HepG2 (cell line): ENCODE data around the gene MORF4L1. TPM values are rescaled to one million over a fixed set of nuclear protein-coding genes. Genes with fewer than 3 reads are reported as not detected.

Experiments
- CHD4 ChIP-seq: fragments of 200-600 bp; sonication (generic); IDR thresholded peaks from 2 replicates; pipeline ENCODE4 v1.7.0; 2017; ENCODE audit warnings: mild to moderate bottlenecking, low read length, borderline replicate concordance
- DMAP1 ChIP-seq: IDR thresholded peaks from 2 replicates; pipeline ENCODE4 v1.6.1; 2016
- NFKBIZ ChIP-seq: IDR thresholded peaks from 2 replicates; pipeline ENCODE4 v1.6.1; 2018; ENCODE audit warnings: missing genetic modification reagents, missing compliant biosample characterization
- POLR2G ChIP-seq: fragments of 200-400 bp; formaldehyde crosslinking; IDR thresholded peaks from 2 replicates; pipeline ENCODE4 v1.6.1; 2018; ENCODE audit warnings: mild to moderate bottlenecking, low read depth, low read length, moderate library complexity
- PPARG ChIP-seq: conservative IDR thresholded peaks from 2 replicates; pipeline ENCODE4 v1.6.1; 2016; ENCODE audit warnings: missing biosample characterization, missing genetic modification reagents
- ZNF430 ChIP-seq: sonication (generic); formaldehyde crosslinking; IDR thresholded peaks from 2 replicates; pipeline ENCODE4 v1.9.0; 2021; ENCODE audit warnings: mild to moderate bottlenecking, missing genetic modification reagents
- polyA plus RNA-seq, 8 experiments: library from polyadenylated mRNA; depleted of rRNA in 3 of 8; stranded (reverse) in 7 of 8; unstranded in 1 of 8; fragments of >200 nt; fragmentation: Illumina TruSeq in 4 of 8; extraction: Trizol in 4 of 8; gene quantifications; 2 replicates each; pipeline versions ENCODE4 v1.2.1 to v1.2.3, GENCODE V29; 2011 to 2016; ENCODE audit warnings: low read depth in 4 of 8, missing spikeins in 1 of 8, mixed read lengths in 1 of 8; ENCODE audit not compliant: insufficient read depth in 1 of 8
- total RNA-seq, 5 experiments: library from RNA; depleted of rRNA; stranded (reverse); fragments of >200 nt; fragmentation: Illumina TruSeq; extraction: Trizol; gene quantifications; 2 replicates each; pipeline ENCODE4 v1.2.3, GENCODE V29; 2016; ENCODE audit warnings: low read depth in 1 of 5
- TF ChIP-seq, protein P1 (sequence below): sonication (generic); formaldehyde crosslinking; IDR thresholded peaks from 2 replicates; pipeline ENCODE4 v1.4.0; 2020; ENCODE audit warnings: missing genetic modification reagents
- TF ChIP-seq, protein P2 (sequence below): sonication (generic); formaldehyde crosslinking; conservative IDR thresholded peaks from 2 replicates; pipeline ENCODE4 v1.4.0; 2020; ENCODE audit warnings: missing genetic modification reagents
- TF ChIP-seq, protein P3 (sequence below): sonication (generic); formaldehyde crosslinking; IDR thresholded peaks from 2 replicates; pipeline ENCODE4 v1.9.0; 2021; ENCODE audit warnings: missing genetic modification reagents, borderline replicate concordance
- TF ChIP-seq, protein P4 (sequence below): sonication (generic); formaldehyde crosslinking; IDR thresholded peaks from 2 replicates; pipeline ENCODE4 v1.4.0; 2020; ENCODE audit warnings: missing genetic modification reagents, borderline replicate concordance
- TF ChIP-seq, protein P5 (sequence below): sonication (generic); formaldehyde crosslinking; IDR thresholded peaks from 2 replicates; pipeline ENCODE4 v1.5.0; 2020; ENCODE audit warnings: missing genetic modification reagents
- TF ChIP-seq, protein P6 (sequence below): sonication (generic); formaldehyde crosslinking; IDR thresholded peaks from 2 replicates; pipeline ENCODE4 v1.5.1; 2020; ENCODE audit warnings: mild to moderate bottlenecking, moderate library complexity, missing genetic modification reagents
- TF ChIP-seq, protein P7 (sequence below): sonication (generic); formaldehyde crosslinking; IDR thresholded peaks from 2 replicates; pipeline ENCODE4 v1.4.0; 2020; ENCODE audit warnings: missing genetic modification reagents, borderline replicate concordance

Gene MORF4L1
- total and polyA plus RNA-seq, 2 of the 13 experiments (the other 11 are each of a cell fraction or from before 2014, with no cell fraction given): 218 to 219 TPM

DNA sequence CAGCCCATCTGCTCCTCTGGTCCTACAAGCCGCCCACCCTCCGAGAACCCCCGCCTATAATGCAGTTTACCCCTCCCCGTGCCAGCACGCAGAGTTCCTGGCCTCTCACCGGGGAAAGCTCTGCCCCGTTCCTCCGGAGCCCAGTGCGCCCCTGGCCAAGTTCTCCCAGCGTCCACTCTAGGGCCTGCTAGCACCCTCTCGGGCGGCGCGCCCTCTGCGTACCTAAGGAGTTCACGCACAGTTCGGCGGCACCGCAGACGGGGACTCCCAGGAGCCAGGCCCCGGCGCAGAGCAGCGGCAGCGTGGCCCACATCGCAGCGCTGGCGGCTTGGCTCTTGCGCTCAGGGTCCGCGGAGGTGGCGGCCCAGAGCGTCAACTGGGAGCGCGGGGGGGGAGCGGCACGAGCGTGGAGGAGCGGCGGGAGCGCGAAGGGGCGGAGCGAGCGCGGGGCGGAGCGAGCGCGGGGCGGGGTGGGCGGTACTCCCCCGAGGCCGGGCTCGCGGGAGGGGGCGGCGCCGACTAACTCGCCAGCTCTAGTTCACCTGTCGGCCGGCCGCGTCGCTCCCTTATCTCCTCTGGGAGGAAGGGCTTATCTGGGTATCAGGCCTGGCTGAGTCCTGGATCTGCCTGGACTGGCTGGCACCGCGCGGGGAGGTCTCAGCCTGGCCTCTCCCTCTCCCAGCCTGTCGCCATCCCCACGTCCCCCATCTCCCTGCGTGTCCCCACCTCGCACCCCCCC is 72.1 kb downstream of the MORF4L1 start, which contains the start of gene CTSH (continued):
- TF ChIP-seq, protein P1, sequence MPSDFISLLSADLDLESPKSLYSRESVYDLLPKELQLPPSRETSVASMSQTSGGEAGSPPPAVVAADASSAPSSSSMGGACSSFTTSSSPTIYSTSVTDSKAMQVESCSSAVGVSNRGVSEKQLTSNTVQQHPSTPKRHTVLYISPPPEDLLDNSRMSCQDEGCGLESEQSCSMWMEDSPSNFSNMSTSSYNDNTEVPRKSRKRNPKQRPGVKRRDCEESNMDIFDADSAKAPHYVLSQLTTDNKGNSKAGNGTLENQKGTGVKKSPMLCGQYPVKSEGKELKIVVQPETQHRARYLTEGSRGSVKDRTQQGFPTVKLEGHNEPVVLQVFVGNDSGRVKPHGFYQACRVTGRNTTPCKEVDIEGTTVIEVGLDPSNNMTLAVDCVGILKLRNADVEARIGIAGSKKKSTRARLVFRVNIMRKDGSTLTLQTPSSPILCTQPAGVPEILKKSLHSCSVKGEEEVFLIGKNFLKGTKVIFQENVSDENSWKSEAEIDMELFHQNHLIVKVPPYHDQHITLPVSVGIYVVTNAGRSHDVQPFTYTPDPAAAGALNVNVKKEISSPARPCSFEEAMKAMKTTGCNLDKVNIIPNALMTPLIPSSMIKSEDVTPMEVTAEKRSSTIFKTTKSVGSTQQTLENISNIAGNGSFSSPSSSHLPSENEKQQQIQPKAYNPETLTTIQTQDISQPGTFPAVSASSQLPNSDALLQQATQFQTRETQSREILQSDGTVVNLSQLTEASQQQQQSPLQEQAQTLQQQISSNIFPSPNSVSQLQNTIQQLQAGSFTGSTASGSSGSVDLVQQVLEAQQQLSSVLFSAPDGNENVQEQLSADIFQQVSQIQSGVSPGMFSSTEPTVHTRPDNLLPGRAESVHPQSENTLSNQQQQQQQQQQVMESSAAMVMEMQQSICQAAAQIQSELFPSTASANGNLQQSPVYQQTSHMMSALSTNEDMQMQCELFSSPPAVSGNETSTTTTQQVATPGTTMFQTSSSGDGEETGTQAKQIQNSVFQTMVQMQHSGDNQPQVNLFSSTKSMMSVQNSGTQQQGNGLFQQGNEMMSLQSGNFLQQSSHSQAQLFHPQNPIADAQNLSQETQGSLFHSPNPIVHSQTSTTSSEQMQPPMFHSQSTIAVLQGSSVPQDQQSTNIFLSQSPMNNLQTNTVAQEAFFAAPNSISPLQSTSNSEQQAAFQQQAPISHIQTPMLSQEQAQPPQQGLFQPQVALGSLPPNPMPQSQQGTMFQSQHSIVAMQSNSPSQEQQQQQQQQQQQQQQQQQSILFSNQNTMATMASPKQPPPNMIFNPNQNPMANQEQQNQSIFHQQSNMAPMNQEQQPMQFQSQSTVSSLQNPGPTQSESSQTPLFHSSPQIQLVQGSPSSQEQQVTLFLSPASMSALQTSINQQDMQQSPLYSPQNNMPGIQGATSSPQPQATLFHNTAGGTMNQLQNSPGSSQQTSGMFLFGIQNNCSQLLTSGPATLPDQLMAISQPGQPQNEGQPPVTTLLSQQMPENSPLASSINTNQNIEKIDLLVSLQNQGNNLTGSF (CRISPR knock-in tag): no peak
- TF ChIP-seq, protein P2, sequence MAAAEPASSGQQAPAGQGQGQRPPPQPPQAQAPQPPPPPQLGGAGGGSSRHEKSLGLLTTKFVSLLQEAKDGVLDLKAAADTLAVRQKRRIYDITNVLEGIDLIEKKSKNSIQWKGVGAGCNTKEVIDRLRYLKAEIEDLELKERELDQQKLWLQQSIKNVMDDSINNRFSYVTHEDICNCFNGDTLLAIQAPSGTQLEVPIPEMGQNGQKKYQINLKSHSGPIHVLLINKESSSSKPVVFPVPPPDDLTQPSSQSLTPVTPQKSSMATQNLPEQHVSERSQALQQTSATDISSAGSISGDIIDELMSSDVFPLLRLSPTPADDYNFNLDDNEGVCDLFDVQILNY (CRISPR knock-in tag): peak; percentile 33; the same call in 1 of the 2 replicates
- TF ChIP-seq POLR2G: peak; percentile 80
- TF ChIP-seq, protein P3, sequence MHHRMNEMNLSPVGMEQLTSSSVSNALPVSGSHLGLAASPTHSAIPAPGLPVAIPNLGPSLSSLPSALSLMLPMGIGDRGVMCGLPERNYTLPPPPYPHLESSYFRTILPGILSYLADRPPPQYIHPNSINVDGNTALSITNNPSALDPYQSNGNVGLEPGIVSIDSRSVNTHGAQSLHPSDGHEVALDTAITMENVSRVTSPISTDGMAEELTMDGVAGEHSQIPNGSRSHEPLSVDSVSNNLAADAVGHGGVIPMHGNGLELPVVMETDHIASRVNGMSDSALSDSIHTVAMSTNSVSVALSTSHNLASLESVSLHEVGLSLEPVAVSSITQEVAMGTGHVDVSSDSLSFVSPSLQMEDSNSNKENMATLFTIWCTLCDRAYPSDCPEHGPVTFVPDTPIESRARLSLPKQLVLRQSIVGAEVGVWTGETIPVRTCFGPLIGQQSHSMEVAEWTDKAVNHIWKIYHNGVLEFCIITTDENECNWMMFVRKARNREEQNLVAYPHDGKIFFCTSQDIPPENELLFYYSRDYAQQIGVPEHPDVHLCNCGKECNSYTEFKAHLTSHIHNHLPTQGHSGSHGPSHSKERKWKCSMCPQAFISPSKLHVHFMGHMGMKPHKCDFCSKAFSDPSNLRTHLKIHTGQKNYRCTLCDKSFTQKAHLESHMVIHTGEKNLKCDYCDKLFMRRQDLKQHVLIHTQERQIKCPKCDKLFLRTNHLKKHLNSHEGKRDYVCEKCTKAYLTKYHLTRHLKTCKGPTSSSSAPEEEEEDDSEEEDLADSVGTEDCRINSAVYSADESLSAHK (CRISPR knock-in tag): no peak
- TF ChIP-seq, protein P4, sequence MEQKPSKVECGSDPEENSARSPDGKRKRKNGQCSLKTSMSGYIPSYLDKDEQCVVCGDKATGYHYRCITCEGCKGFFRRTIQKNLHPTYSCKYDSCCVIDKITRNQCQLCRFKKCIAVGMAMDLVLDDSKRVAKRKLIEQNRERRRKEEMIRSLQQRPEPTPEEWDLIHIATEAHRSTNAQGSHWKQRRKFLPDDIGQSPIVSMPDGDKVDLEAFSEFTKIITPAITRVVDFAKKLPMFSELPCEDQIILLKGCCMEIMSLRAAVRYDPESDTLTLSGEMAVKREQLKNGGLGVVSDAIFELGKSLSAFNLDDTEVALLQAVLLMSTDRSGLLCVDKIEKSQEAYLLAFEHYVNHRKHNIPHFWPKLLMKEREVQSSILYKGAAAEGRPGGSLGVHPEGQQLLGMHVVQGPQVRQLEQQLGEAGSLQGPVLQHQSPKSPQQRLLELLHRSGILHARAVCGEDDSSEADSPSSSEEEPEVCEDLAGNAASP: no peak; the same call in 1 of the 2 replicates
- no peak for TF ChIP-seq CHD4
- TF ChIP-seq, protein P5, sequence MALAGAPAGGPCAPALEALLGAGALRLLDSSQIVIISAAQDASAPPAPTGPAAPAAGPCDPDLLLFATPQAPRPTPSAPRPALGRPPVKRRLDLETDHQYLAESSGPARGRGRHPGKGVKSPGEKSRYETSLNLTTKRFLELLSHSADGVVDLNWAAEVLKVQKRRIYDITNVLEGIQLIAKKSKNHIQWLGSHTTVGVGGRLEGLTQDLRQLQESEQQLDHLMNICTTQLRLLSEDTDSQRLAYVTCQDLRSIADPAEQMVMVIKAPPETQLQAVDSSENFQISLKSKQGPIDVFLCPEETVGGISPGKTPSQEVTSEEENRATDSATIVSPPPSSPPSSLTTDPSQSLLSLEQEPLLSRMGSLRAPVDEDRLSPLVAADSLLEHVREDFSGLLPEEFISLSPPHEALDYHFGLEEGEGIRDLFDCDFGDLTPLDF: no peak
- no peak; the same call in 1 of the 2 replicates for TF ChIP-seq PPARG
- peak; percentile 78; the same call in 1 of the 2 replicates for TF ChIP-seq DMAP1
- TF ChIP-seq, protein P6, sequence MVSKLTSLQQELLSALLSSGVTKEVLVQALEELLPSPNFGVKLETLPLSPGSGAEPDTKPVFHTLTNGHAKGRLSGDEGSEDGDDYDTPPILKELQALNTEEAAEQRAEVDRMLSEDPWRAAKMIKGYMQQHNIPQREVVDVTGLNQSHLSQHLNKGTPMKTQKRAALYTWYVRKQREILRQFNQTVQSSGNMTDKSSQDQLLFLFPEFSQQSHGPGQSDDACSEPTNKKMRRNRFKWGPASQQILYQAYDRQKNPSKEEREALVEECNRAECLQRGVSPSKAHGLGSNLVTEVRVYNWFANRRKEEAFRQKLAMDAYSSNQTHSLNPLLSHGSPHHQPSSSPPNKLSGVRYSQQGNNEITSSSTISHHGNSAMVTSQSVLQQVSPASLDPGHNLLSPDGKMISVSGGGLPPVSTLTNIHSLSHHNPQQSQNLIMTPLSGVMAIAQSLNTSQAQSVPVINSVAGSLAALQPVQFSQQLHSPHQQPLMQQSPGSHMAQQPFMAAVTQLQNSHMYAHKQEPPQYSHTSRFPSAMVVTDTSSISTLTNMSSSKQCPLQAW (CRISPR knock-in tag): peak; percentile 75
- no peak for TF ChIP-seq NFKBIZ (CRISPR knock-in tag)
- TF ChIP-seq, protein P7, sequence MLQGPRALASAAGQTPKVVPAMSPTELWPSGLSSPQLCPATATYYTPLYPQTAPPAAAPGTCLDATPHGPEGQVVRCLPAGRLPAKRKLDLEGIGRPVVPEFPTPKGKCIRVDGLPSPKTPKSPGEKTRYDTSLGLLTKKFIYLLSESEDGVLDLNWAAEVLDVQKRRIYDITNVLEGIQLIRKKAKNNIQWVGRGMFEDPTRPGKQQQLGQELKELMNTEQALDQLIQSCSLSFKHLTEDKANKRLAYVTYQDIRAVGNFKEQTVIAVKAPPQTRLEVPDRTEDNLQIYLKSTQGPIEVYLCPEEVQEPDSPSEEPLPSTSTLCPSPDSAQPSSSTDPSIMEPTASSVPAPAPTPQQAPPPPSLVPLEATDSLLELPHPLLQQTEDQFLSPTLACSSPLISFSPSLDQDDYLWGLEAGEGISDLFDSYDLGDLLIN: peak; percentile 16; the same call in 1 of the 2 replicates
- TF ChIP-seq ZNF430: peak; percentile 40; the same call in 1 of the 2 replicates
